A549 (cell line): Measurements from ENCODE around the gene ACAD8. TPM values are rescaled to one million over a fixed set of nuclear protein-coding genes. Genes with fewer than 3 reads are reported as not detected.

ENCODE experiments used
- ATAC-seq, 2 experiments: fragments of 200-7000 bp in 1 of 2; fragments of >200 bp in 1 of 2; cut with Nextera tagmentation in 1 of 2; cut with Tn5 transposase in 1 of 2; 3 replicates each; pipeline versions ENCODE4 v1.8.0 to v1.9.1; 2018 to 2020; ENCODE audit warnings: mild to moderate bottlenecking in 1 of 2, moderate library complexity in 1 of 2
- CTCF ChIA-PET: fragments of 300-600 bp; sonication (Branson Sonifier 250); formaldehyde crosslinking; extraction: SDS; loops from one replicate; lab custom pipeline; 2021; ENCODE audit warnings: antibody characterized with exemption, inconsistent platforms; lab: Yijun Ruan, JAX
- POLR2A ChIA-PET: fragments of 350-600 bp; formaldehyde crosslinking; extraction: SDS; loops from one replicate; lab custom pipeline; 2021; ENCODE audit warnings: antibody characterized with exemption, inconsistent platforms; lab: Yijun Ruan, JAX
- DNase-seq, 2 experiments: peaks; one replicate each; pipeline versions ENCODE4 v3.0.0 to v3.0.0-alpha.2; 2011 to 2016; ENCODE audit warnings: low read depth in 1 of 2, low spot score in 1 of 2
- FAIRE-seq: peaks from 2 replicates; lab custom pipeline; 2011; peaks lifted over from hg19 to GRCh38; lab: Jason Lieb, UNC
- H3K27ac ChIP-seq, 2 experiments: fragments of >200 bp; sonication (Bioruptor Twin); formaldehyde crosslinking; 3 replicates each; pipeline ENCODE4 v1.5.1; 2016 to 2017
- H3K4me1 ChIP-seq: fragments of >200 bp; sonication (Bioruptor Twin); formaldehyde crosslinking; 3 replicates; pipeline ENCODE4 v1.6.1; 2016
- H3K4me2 ChIP-seq: fragments of >200 bp; sonication (Bioruptor Twin); formaldehyde crosslinking; 3 replicates; pipeline ENCODE4 v1.6.1; 2016
- H3K4me3 ChIP-seq: fragments of >200 bp; sonication (Bioruptor Twin); formaldehyde crosslinking; 3 replicates; pipeline ENCODE4 v1.5.1; 2016
- H3K9me3 ChIP-seq: fragments of >200 bp; sonication (Bioruptor Twin); formaldehyde crosslinking; 3 replicates; pipeline ENCODE4 v1.6.1; 2016
- BHLHE40 ChIP-seq: IDR thresholded peaks from 2 replicates; pipeline ENCODE4 v1.6.1; 2012; ENCODE audit warnings: low read depth, low read length, inconsistent platforms
- CHD4 ChIP-seq: fragments of 200-600 bp; sonication (generic); IDR thresholded peaks from 2 replicates; pipeline ENCODE4 v1.6.1; 2016; ENCODE audit warnings: antibody characterized with exemption, mild to moderate bottlenecking, borderline replicate concordance
- EP300 ChIP-seq, 2 experiments: fragments of >200 bp; sonication (Bioruptor Twin); formaldehyde crosslinking; IDR thresholded peaks; 2 replicates in 1 of 2; 3 replicates in 1 of 2; pipeline ENCODE4 v1.6.1; 2016 to 2017
- FOSB ChIP-seq: fragments of 250-450 bp; sonication (Bioruptor Pico); IDR thresholded peaks from 2 replicates; pipeline ENCODE4 v1.5.0; 2020; ENCODE audit warnings: mild to moderate bottlenecking, moderate library complexity
- HDAC2 ChIP-seq: fragments of 200-600 bp; sonication (generic); IDR thresholded peaks from 2 replicates; pipeline ENCODE4 v1.6.1; 2016
- HEYL ChIP-seq: fragments of 250-450 bp; sonication (Bioruptor Pico); IDR thresholded peaks from 2 replicates; pipeline ENCODE4 v1.8.0; 2021; ENCODE audit warnings: mild to moderate bottlenecking, moderate library complexity
- HOXB13 ChIP-seq: fragments of 250-450 bp; sonication (Bioruptor Pico); IDR thresholded peaks from 2 replicates; pipeline ENCODE4 v1.5.0; 2020; ENCODE audit warnings: low read depth, mild to moderate bottlenecking, moderate library complexity
- JUN ChIP-seq, 2 experiments: fragments of >200 bp; sonication (Bioruptor Twin); formaldehyde crosslinking; IDR thresholded peaks; 2 replicates in 1 of 2; 3 replicates in 1 of 2; pipeline ENCODE4 v1.6.1; 2016 to 2017
- MAFK ChIP-seq: fragments of 450-650 bp; IDR thresholded peaks from 2 replicates; pipeline ENCODE4 v1.6.1; 2014; ENCODE audit not compliant: partially characterized antibody
- MAZ ChIP-seq: fragments of 150-350 bp; IDR thresholded peaks from 2 replicates; pipeline ENCODE4 v1.6.1; 2014; ENCODE audit warnings: antibody characterized with exemption, low read depth, low read length, borderline replicate concordance
- NFE2L2 ChIP-seq: fragments of 150-350 bp; conservative IDR thresholded peaks from 2 replicates; pipeline ENCODE4 v1.6.1; 2014; ENCODE audit warnings: low read length
- RARB ChIP-seq: fragments of 250-450 bp; sonication (Bioruptor Pico); IDR thresholded peaks from 2 replicates; pipeline ENCODE4 v1.8.0; 2021; ENCODE audit warnings: mild to moderate bottlenecking, moderate library complexity
- RCOR1 ChIP-seq: fragments of 150-350 bp; IDR thresholded peaks from 2 replicates; pipeline ENCODE4 v1.6.1; 2014; ENCODE audit warnings: antibody characterized with exemption, low read length, low read depth
- RFX5 ChIP-seq: fragments of 450-650 bp; IDR thresholded peaks from 2 replicates; pipeline ENCODE4 v1.7.1; 2014; ENCODE audit warnings: antibody characterized with exemption, mild to moderate bottlenecking, moderate library complexity
- ZNF302 ChIP-seq: fragments of 250-450 bp; sonication (Bioruptor Pico); IDR thresholded peaks from 2 replicates; pipeline ENCODE4 v1.9.0; 2021; ENCODE audit warnings: inconsistent platforms, mild to moderate bottlenecking, moderate library complexity
- WGBS: methylation state at CpG from one replicate; pipeline ENCODE4 v1.1.6; 2017; ENCODE audit errors: missing lambda C conversion rate; 5-methylcytosine and 5-hydroxymethylcytosine counted together
- polyA plus RNA-seq, 4 experiments: library from polyadenylated mRNA; depleted of rRNA in 3 of 4; stranded (reverse); fragments of >200 nt; fragmentation: RNase III in 1 of 4; extraction: RNeasy Plus Mini Kit Qiagen cat#74134 plus additional on column Dnase treatment in 1 of 4; gene quantifications; 2 replicates in 3 of 4; 3 replicates in 1 of 4; pipeline ENCODE4 v1.2.3, GENCODE V29; 2011 to 2017
- TF ChIP-seq, protein P1 (sequence below): fragments of 450-650 bp; IDR thresholded peaks from 2 replicates; pipeline ENCODE4 v1.6.1; 2014; ENCODE audit warnings: antibody characterized with exemption
- TF ChIP-seq, protein P2 (sequence below): fragments of 250-450 bp; sonication (Bioruptor Pico); IDR thresholded peaks from 2 replicates; pipeline ENCODE4 v1.5.0; 2020; ENCODE audit warnings: low read depth, mild to moderate bottlenecking, moderate library complexity
- TF ChIP-seq, protein P3 (sequence below): fragments of 250-450 bp; sonication (Bioruptor Pico); IDR thresholded peaks from 2 replicates; pipeline ENCODE4 v1.5.0; 2021; ENCODE audit warnings: mild to moderate bottlenecking, moderate library complexity, borderline replicate concordance
- TF ChIP-seq, protein P4 (sequence below): fragments of >200 bp; sonication (Bioruptor Twin); formaldehyde crosslinking; IDR thresholded peaks from 3 replicates; pipeline ENCODE4 v1.5.1; 2016
- TF ChIP-seq, protein P5 (sequence below): fragments of >200 bp; sonication (Bioruptor Twin); formaldehyde crosslinking; IDR thresholded peaks from 2 replicates; pipeline ENCODE4 v1.6.1; 2016
- TF ChIP-seq, protein P6 (sequence below): IDR thresholded peaks from 2 replicates; pipeline ENCODE4 v1.6.1; 2012

The ACAD8 gene
- polyA plus RNA-seq, 2 of the 4 experiments (the other 2 are of a cell fraction): 13.5 to 16.9 TPM

DNA sequence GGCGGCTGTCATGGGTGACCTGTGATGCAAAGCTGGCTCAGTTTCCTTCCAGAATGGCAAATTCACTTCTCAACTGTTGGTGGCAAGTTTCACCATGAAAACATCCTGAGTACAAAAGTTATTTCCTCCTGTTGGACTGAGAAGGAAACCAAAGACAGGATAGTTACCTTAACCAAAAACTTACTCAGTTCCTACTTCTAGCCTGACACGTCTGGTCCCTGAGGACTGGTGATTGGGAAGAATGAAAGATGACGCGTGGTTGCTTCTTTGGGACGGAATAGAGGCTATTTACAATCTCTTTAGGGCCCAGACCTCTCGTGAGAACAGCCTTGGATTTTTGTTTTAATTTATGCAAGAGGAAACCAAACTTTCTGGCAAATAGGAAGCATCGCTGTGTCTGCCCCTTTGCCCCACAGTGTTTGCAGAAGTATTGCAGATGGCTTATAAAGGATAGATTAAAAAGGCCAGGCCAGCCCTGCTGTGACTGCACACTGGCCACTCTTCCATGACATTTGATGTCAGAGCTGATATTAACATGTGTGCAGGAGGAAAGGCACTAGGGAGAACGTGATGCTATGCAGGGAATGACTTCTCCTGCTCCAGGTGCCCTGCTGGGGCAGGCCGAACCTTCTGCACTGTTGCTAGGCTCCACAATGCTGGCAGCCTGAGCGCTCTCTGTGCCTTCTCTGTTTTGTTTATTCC, 21.3 kb upstream of the ACAD8 start:
- no peak for ATAC-seq
- POLR2A ChIA-PET: no interaction called here
- FAIRE-seq: no peak
- Histone ChIP-seq H3K4me3 (no peak overlapping the region), H3K4me2 (no peak overlapping the region), H3K27ac (no peak overlapping the region), H3K9me3 (no peaks in the 10 kb centered on the region), H3K4me1 (no peaks in the 10 kb centered on the region)
- CTCF ChIA-PET: no interaction called here
- TF ChIP-seq FOSB (CRISPR knock-in tag): no peak
- no peak for TF ChIP-seq HEYL
- TF ChIP-seq RCOR1: no peak
- TF ChIP-seq MAFK: no peak
- no peak for TF ChIP-seq JUN (IDR thresholded peaks at IDR 0.05)
- no peak for TF ChIP-seq BHLHE40
- no peak for TF ChIP-seq HOXB13
- TF ChIP-seq HDAC2: no peak
- TF ChIP-seq, protein P1, sequence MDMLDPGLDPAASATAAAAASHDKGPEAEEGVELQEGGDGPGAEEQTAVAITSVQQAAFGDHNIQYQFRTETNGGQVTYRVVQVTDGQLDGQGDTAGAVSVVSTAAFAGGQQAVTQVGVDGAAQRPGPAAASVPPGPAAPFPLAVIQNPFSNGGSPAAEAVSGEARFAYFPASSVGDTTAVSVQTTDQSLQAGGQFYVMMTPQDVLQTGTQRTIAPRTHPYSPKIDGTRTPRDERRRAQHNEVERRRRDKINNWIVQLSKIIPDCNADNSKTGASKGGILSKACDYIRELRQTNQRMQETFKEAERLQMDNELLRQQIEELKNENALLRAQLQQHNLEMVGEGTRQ: no peak
- TF ChIP-seq RARB (CRISPR knock-in tag): no peak
- TF ChIP-seq, protein P2, sequence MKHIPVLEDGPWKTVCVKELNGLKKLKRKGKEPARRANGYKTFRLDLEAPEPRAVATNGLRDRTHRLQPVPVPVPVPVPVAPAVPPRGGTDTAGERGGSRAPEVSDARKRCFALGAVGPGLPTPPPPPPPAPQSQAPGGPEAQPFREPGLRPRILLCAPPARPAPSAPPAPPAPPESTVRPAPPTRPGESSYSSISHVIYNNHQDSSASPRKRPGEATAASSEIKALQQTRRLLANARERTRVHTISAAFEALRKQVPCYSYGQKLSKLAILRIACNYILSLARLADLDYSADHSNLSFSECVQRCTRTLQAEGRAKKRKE (CRISPR knock-in tag): no peak
- 87% methylated on average over 9 of the region's 10 CpGs for WGBS
- DNase-seq: no peak

DNA sequence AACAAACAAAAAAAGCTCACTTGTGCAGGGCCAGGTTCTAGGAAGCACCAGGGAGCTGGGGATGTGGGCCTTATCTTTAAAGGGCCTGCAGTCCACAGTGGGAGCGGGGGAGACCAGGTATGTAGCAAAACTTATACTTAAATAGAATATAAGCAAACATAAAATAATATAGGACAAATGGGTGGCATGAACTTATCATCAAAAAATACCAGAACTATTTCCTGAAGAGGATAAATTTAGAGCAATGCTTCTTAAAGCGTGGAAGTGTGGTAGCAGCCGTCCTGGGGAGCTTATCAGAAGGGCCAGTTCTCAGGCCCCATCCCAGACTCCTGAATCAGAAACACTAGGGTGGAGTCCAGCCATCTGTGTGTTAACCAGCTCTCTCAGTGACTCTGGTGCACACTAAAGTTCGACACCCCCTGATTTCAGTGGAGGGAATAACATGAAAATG, 19.6 kb upstream of the ACAD8 start:
- TF ChIP-seq MAFK: no peak
- TF ChIP-seq ZNF302 (CRISPR knock-in tag): no peak
- TF ChIP-seq RFX5: no peak
- TF ChIP-seq, protein P3, sequence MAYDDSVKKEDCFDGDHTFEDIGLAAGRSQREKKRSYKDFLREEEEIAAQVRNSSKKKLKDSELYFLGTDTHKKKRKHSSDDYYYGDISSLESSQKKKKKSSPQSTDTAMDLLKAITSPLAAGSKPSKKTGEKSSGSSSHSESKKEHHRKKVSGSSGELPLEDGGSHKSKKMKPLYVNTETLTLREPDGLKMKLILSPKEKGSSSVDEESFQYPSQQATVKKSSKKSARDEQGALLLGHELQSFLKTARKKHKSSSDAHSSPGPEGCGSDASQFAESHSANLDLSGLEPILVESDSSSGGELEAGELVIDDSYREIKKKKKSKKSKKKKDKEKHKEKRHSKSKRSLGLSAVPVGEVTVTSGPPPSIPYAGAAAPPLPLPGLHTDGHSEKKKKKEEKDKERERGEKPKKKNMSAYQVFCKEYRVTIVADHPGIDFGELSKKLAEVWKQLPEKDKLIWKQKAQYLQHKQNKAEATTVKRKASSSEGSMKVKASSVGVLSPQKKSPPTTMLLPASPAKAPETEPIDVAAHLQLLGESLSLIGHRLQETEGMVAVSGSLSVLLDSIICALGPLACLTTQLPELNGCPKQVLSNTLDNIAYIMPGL (CRISPR knock-in tag): no peak
- TF ChIP-seq CHD4: no peak
- TF ChIP-seq, protein P4, sequence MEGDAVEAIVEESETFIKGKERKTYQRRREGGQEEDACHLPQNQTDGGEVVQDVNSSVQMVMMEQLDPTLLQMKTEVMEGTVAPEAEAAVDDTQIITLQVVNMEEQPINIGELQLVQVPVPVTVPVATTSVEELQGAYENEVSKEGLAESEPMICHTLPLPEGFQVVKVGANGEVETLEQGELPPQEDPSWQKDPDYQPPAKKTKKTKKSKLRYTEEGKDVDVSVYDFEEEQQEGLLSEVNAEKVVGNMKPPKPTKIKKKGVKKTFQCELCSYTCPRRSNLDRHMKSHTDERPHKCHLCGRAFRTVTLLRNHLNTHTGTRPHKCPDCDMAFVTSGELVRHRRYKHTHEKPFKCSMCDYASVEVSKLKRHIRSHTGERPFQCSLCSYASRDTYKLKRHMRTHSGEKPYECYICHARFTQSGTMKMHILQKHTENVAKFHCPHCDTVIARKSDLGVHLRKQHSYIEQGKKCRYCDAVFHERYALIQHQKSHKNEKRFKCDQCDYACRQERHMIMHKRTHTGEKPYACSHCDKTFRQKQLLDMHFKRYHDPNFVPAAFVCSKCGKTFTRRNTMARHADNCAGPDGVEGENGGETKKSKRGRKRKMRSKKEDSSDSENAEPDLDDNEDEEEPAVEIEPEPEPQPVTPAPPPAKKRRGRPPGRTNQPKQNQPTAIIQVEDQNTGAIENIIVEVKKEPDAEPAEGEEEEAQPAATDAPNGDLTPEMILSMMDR: no peak
- no peak for TF ChIP-seq HOXB13
- no peak for TF ChIP-seq MAZ
- FAIRE-seq (no peak), DNase-seq (no peak), ATAC-seq (no peak)
- WGBS: 79% methylated on average over 4 of the region's 4 CpGs
- Histone ChIP-seq H3K9me3 (no peaks in the 10 kb centered on the region), H3K4me1 (no peaks in the 10 kb centered on the region), H3K4me2 (no peak overlapping the region), H3K27ac (no peak overlapping the region), H3K4me3 (no peak overlapping the region)
- CTCF ChIA-PET: interaction anchor here (0.7 to 1.8 kb wide), 2 partner anchors 10 to 20 kb away, joined by 3 to 7 read pairs; partner anchors contain the start of genes ACAD8 and THYN1
- POLR2A ChIA-PET: interaction anchor here (1.0 kb wide), 1 partner anchor 9 kb away, joined by 5 read pairs; the partner anchor contains the start of gene VPS26B

DNA sequence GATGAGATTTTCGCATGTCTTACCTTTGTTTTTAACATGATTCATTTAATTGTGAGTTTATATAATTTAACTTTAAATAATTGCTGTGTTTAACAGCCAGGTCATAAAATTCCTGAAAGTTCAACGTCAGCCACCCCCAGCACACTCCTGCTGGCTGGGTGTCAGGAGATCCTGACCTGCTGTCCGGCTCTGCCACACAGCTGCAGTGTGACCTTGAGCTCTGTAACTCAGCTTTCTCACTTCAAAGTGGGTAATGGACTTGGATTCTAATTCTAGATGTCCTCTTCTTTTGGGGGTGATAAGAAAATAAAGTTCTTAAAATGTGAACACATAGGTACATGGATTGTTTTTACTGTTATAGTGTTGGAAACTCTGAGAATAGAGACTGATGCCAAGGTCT, 18.0 kb upstream of the ACAD8 start:
- ATAC-seq (no peak), FAIRE-seq (no peak), DNase-seq (no peak)
- ChIA-PET CTCF (no interaction called here), POLR2A (no interaction called here)
- 91% methylated on average over 3 of the region's 3 CpGs for WGBS
- Histone ChIP-seq H3K4me1 (no peaks in the 10 kb centered on the region), H3K9me3 (no peaks in the 10 kb centered on the region), H3K4me2 (no peak overlapping the region), H3K27ac (no peak overlapping the region), H3K4me3 (no peak overlapping the region)
- TF ChIP-seq, protein P3 (CRISPR knock-in tag): no peak
- TF ChIP-seq EP300 (IDR thresholded peaks at IDR 0.05): no peak
- TF ChIP-seq, protein P5, sequence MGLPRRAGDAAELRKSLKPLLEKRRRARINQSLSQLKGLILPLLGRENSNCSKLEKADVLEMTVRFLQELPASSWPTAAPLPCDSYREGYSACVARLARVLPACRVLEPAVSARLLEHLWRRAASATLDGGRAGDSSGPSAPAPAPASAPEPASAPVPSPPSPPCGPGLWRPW: no peak
- TF ChIP-seq, protein P6, sequence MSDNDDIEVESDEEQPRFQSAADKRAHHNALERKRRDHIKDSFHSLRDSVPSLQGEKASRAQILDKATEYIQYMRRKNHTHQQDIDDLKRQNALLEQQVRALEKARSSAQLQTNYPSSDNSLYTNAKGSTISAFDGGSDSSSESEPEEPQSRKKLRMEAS: no peak
- TF ChIP-seq NFE2L2: no peak
